Embryonic facial prominence (tissue), 1 donor: ENCODE measurements around the gene SARS2.

ENCODE experiments used
- DNase-seq: peaks from one replicate; pipeline ENCODE4 v3.0.0-alpha.2; 2016; ENCODE audit errors: extremely low spot score

The SARS2 gene

DNA sequence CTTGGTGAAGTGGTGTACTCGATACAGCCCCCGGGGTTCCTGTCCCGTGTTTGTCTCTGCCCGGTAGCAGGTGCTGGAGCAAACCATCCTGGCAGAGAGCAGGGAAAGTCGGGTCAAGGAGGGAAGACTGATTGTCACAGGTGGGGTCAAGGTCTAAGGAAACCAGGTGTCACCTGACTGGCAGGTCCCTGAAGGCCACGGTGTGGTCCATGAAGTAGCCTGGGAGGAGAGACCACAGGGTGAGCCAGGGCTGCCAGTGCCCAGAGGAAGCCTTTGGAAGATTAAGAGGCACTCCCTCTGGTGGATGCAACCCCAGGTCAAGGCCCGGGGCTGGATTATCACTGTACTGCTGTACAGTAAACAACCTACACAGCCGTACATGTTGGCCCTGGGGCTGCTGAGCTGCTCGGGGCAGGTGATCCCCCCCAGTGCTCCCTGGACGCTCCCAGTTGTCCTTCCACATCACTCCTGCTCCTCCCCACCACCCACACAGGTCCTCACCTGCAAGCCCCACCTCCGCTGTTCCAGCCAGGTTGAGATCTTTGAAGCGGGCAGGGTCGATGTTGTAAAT is 12.6 kb downstream of the SARS2 start:
- no peak for DNase-seq

DNA sequence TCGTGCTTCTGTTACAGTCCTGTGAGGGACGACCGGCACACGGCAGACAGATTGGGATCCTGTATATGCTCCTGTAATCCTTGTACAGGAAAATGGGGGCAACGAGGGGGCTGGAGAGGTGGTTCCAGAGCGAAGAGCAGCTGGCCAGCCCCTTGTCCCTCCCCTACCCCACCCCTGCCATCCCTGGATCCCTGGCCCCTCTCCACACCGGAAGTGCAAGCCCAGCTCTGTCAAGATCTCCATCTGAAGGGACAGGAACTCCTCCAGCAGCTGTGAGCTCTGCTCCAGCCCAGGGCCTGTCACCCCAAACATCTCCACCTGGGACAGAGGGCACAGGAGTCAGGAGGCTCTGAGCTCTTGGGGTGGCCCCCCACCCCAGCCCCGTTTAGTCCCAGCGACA is 13.0 kb downstream of the SARS2 start:
- no peak for DNase-seq

DNA sequence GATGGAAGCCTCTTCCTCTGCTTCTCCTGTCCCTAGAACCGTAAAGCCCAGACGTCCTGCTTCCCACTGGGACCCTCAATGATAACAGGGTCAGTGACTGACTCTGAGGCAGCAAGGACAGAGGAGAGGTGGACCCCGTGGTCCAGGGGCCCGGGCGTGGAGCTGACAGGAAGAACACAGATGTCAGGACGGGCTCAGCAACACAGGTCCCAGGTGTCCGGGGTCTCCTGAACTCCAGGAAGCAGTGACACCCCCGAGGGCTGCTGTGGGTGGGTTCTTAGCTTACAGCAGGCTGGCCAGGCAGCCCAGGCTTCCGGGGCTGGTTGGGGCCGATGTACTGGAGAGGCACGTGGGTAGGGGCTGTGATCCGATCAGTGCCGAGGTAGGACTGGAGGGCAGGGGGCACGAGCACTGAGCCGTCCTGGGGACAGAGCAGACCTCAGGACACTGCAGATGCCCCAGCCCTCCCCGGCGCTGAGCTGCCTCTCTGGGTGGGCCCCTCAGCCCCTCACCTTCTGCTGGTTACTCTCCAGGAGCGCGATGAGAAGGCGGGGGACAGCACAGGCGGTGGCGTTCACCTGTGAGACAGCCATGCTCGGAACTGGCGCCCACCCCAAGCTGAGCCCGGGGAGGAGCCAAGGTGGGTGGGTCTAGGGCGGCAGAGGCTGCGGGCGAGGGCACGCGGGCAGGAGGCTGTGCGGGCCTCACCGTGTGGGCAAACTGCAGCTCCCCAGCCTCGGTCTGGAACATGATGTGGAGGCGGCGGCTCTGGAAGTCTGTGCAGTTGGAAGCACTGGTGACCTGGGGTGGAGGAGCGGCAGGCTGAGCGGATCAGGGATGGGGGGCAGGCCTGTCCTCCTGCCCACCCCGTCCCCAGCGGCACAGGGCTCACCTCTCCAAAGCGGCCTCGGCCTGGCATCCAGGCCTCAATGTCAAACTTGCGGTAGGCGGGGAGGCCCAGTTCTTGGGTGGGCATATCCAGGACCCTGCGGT is 14.9 kb downstream of the SARS2 start:
- no peak for DNase-seq

- DNase-seq: no peak
Observed at GRCh38 chr19:38913958-38914357, 16.6 kb downstream of the SARS2 start.

DNA sequence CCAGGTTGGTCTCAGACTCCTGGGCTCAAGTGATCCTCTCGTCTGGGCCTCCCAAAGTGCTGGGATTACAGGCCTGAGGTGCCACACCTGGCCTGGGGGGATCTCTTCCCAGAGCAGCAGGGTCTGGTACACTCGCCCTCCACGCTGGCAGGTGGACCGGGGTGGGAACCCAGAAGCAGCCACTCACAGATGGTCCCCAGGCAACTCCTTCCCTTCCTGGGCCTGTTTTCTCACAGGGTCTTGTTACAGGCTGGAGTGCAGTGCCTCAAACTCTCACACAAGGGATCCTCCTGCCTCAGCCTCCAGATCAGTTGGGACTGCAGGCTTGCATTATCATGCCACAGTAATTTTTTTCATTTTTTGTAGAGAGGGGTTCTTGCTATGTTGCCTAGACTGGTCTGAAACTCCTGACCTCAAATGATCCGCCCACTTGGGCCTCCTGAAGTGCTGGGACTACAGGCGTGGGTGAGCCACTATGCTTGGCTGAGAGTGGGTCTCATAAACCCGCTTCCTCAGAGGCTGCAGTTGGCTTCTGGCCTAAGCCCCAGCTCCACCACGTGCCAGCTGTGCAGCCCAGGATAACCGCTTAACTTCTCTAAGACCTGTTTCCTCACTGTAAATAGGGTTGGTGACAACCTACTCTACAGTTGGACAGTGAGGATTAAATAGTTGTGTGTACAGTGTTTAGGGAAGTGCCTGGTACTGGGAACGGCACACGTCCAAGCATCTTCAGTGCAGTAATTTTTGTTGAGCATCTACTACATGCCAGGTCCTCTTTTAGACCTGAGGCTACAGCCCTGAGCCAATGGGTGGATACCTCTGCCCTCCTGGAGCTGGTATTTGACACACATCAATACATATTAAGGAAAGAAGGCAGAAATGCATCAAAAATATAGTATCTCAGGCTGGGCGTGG is 17.7 kb downstream of the SARS2 start:
- DNase-seq: no peak

DNA sequence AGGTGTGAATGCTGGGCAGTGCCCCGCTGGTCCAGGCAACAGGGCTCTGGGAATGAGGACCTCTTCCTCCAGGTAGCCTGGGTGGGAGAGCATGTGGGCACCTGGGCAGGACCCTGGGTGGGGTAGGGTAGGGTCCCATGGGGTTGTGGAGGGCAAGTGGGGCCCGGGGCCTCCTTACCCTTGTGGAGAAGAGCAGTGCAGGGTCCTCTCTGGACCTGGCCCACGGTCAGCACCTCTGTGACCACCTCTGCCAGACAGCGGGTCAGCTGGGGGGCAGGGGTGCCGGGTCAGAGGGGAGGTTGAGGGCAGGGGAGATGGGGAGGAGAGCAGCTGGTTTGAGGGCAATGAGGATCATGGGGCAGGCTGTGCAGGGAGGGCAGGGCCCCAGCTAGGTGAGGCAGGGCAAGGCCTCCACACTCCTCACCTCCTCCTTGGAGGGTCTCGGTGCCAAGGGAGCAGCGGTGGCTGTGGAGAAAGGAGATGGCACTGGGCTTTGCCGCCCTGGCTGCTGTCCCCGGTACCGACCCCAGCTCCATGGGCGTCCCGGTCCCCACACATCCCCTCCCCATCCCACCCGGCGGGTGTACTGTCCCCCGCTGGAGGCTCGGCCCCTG is 19.1 kb downstream of the SARS2 start:
- no peak for DNase-seq

GRCh38 chr19:38910488-38910887 is 20.1 kb downstream of the SARS2 start:
- DNase-seq: no peak

DNA sequence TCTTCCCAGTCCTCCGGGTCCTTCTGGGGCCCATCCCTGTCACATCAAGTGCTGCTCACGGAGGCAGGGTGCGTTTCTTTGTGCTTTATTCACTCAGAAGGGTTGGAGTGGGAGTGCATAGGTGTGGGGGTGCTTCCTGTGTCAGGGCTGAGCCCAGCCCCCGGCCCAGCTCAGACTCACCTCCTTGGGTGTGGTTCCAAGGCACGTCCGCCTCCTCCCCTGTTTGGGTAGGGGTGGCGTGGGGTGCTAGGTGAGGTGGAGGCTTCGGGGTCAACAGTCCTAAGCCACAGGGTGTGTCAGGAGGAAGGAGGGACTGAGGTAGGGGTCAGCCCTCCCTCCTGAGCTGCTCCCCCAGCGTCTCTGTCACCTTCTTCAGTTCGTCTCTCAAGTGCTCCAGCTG is 21.7 kb downstream of the SARS2 start:
- no peak for DNase-seq

GRCh38 chr19:38907670-38908069 is 22.9 kb downstream of the SARS2 start:
- no peak for DNase-seq

GRCh38 chr19:38907227-38907626 is 23.3 kb downstream of the SARS2 start:
- DNase-seq: no peak

GRCh38 chr19:38905620-38906019 is 24.9 kb downstream of the SARS2 start:
- DNase-seq: no peak

- DNase-seq: no peak
Observed at GRCh38 chr19:38904581-38905539, 25.7 kb downstream of the SARS2 start.

GRCh38 chr19:38901683-38902082 is 28.9 kb downstream of the SARS2 start:
- DNase-seq: no peak

GRCh38 chr19:38900743-38901190 is 29.8 kb downstream of the SARS2 start:
- no peak for DNase-seq

- no peak for DNase-seq
Observed at GRCh38 chr19:38900202-38900629, 30.3 kb downstream of the SARS2 start.

DNA sequence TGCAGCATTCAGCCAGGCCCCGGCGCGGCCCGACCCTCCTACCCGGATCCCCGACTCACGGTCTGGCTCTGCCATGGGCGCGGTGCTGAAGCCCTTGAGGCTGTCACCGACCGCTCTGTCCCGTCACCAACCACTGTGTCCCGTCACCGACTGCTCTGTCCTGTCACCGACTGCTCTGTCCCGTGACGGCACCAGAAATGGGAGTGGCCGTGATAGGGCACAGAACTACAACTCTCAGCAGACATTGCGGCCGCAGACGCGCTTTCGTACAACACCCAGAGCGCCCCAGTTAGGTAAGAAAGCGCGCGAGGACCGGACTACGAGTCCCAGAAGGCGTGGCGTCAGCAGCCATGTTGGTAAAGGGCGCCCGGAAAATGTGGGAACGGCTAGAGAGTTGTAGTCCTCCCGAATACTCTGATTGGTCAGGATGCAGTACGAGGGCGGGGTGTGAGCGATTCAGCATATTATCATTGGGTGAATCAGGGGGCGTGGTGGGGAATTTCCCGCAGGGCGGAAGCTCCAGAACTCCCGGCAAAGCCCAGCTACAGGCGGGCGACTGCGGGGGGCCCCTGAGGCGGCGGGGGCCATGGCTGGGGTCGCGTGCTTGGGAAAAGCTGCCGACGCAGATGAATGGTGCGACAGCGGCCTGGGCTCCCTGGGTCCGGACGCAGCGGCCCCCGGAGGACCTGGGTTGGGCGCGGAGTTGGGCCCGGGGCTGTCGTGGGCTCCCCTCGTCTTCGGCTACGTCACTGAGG is 30.9 kb downstream of the SARS2 start, which contains the start of the genes NFKBIB and SIRT2:
NFKBIB (plus strand) TSS at position 523 of the 755 bp plus-strand sequence; CDS start at position 587, 64 bp downstream.
SIRT2 (minus strand) TSS at position 172 of the 755 bp plus-strand sequence; CDS start at position 75, 97 bp downstream.
- DNase-seq: peak; percentile 100

DNA sequence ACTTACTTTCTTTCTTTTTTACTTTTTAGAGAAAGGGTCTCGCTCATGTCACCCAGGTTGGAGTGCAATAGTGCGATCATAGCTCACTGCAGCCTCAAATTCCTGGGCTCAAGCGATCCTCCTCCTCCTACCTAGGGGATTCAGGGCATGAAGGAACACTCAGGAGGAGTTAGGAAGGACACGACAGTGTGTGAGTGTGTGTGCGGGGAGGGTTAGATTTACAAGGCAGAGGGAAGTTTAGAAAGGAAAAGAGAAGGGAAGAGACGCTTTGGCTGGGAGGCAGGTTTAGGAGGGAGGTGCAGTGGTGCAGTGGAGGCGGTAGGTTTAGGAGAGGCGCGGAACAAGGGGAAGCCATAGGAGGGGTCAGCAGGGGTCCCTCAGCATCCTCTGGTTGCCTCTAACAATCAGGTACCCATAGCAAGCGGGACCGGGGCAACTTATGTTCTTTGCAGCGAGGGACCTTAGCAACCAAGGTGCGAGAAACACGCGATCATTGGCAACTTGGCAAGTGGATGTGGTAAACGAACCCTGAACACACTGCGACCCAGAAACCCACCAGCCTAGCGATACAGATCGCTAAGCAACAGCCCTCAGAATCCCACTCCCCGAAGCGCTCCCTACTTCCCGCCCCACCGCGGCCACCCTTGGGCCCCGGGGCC is 31.6 kb downstream of the SARS2 start:
- DNase-seq: no peak

- DNase-seq: no peak
Observed at GRCh38 chr19:38894968-38895367, 35.6 kb downstream of the SARS2 start.

- DNase-seq: no peak
Observed at GRCh38 chr19:38893341-38893771, 37.2 kb downstream of the SARS2 start.
